WTC11 (cell line): Measurements from ENCODE around the gene SNCA. TPM values are rescaled to one million over a fixed set of nuclear protein-coding genes. Genes with fewer than 3 reads are reported as not detected.

Source experiments
- ATAC-seq: fragments of 200-7000 bp; cut with Tn5 transposase; 2 replicates; pipeline ENCODE4 v1.10.0; 2021; ENCODE audit warnings: mild to moderate bottlenecking, moderate library complexity
- CTCF ChIA-PET: fragments of 300-600 bp; sonication (Branson Sonifier 250); formaldehyde crosslinking; loops from one replicate; lab custom pipeline; 2021; ENCODE audit warnings: antibody characterized with exemption; lab: Charles Lee
- POLR2A ChIA-PET: fragments of 350-600 bp; sonication (Branson Sonifier 250); formaldehyde crosslinking; loops from one replicate; lab custom pipeline; 2021; ENCODE audit warnings: antibody characterized with exemption; lab: Charles Lee
- DNase-seq: peaks from one replicate; pipeline ENCODE4 v3.0.0; 2021; ENCODE audit warnings: low spot score
- H3K27ac Mint-ChIP-seq: 2 replicates; pipeline ENCODE4 v1.8.0; 2021; ENCODE audit warnings: mixed read lengths
- H3K27me3 Mint-ChIP-seq: 2 replicates; pipeline ENCODE4 v1.8.0; 2021; ENCODE audit warnings: low read depth, mild to moderate bottlenecking, moderate library complexity, mixed read lengths
- H3K36me3 Mint-ChIP-seq: 2 replicates; pipeline ENCODE4 v1.8.0; 2021; ENCODE audit warnings: mixed read lengths
- H3K4me1 Mint-ChIP-seq: 2 replicates; pipeline ENCODE4 v1.8.0; 2022; ENCODE audit warnings: mixed read lengths
- H3K4me3 Mint-ChIP-seq: 2 replicates; pipeline ENCODE4 v1.8.0; 2021; ENCODE audit warnings: mild to moderate bottlenecking, moderate library complexity, mixed read lengths
- H3K9me3 Mint-ChIP-seq: 2 replicates; pipeline ENCODE4 v1.8.0; 2021; ENCODE audit warnings: mixed read lengths
- CREM ChIP-seq: sonication (generic); formaldehyde crosslinking; IDR thresholded peaks from 2 replicates; pipeline ENCODE4 v1.8.1; 2022; ENCODE audit warnings: mild to moderate bottlenecking, missing genetic modification reagents, moderate library complexity
- ELF4 ChIP-seq: sonication (generic); formaldehyde crosslinking; IDR thresholded peaks from 2 replicates; pipeline ENCODE4 v1.8.1; 2022; ENCODE audit warnings: low read depth, mild to moderate bottlenecking, moderate library complexity, missing genetic modification reagents
- FOXJ3 ChIP-seq: sonication (generic); formaldehyde crosslinking; IDR thresholded peaks from 2 replicates; pipeline ENCODE4 v1.9.0; 2021; ENCODE audit warnings: missing genetic modification reagents, mild to moderate bottlenecking, borderline replicate concordance
- KAT7 ChIP-seq: sonication (generic); formaldehyde crosslinking; IDR thresholded peaks from 2 replicates; pipeline ENCODE4 v1.8.1; 2023; ENCODE audit warnings: missing genetic modification reagents, mild to moderate bottlenecking, borderline replicate concordance
- MXD4 ChIP-seq: fragments of 250-450 bp; sonication (Bioruptor Pico); IDR thresholded peaks from 2 replicates; pipeline ENCODE4 v1.8.0; 2021; ENCODE audit warnings: mild to moderate bottlenecking, moderate library complexity, borderline replicate concordance
- NFYB ChIP-seq: sonication (generic); formaldehyde crosslinking; conservative IDR thresholded peaks from 2 replicates; pipeline ENCODE4 v1.8.0; 2022; ENCODE audit warnings: low read depth, missing genetic modification reagents
- NR2C2 ChIP-seq: sonication (generic); formaldehyde crosslinking; IDR thresholded peaks from 2 replicates; pipeline ENCODE4 v1.8.0; 2022; ENCODE audit warnings: mild to moderate bottlenecking, missing genetic modification reagents
- SMAD4 ChIP-seq: sonication (generic); formaldehyde crosslinking; IDR thresholded peaks from 2 replicates; pipeline ENCODE4 v1.8.0; 2022; ENCODE audit warnings: mild to moderate bottlenecking, missing genetic modification reagents
- STAT6 ChIP-seq: sonication (generic); formaldehyde crosslinking; conservative IDR thresholded peaks from 2 replicates; pipeline ENCODE4 v1.8.1; 2023; ENCODE audit warnings: mild to moderate bottlenecking, low read depth, missing genetic modification reagents, moderate library complexity
- TCF7 ChIP-seq: sonication (generic); formaldehyde crosslinking; IDR thresholded peaks from 2 replicates; pipeline ENCODE4 v1.8.0; 2022; ENCODE audit warnings: mild to moderate bottlenecking, low read depth, missing genetic modification reagents, moderate library complexity
- TEAD1 ChIP-seq: sonication (generic); formaldehyde crosslinking; IDR thresholded peaks from 2 replicates; pipeline ENCODE4 v1.8.0; 2022; ENCODE audit warnings: mild to moderate bottlenecking, missing genetic modification reagents
- ZMAT4 ChIP-seq: fragments of 250-450 bp; sonication (Bioruptor Pico); IDR thresholded peaks from 2 replicates; pipeline ENCODE4 v1.9.0; 2021; ENCODE audit warnings: mild to moderate bottlenecking
- ZNF219 ChIP-seq: sonication (generic); formaldehyde crosslinking; IDR thresholded peaks from 2 replicates; pipeline ENCODE4 v1.8.0; 2023; ENCODE audit warnings: missing genetic modification reagents, mild to moderate bottlenecking, borderline replicate concordance
- ZNF416 ChIP-seq: fragments of 250-450 bp; sonication (Bioruptor Pico); IDR thresholded peaks from 2 replicates; pipeline ENCODE4 v1.9.0; 2021; ENCODE audit warnings: mild to moderate bottlenecking, inconsistent platforms
- ZNF423 ChIP-seq: fragments of 250-450 bp; sonication (Bioruptor Pico); IDR thresholded peaks from 2 replicates; pipeline ENCODE4 v2.1.2; 2022; ENCODE audit warnings: mild to moderate bottlenecking, moderate library complexity
- ZNF671 ChIP-seq: fragments of 250-450 bp; sonication (Bioruptor Pico); IDR thresholded peaks from 2 replicates; pipeline ENCODE4 v1.8.0; 2021; ENCODE audit warnings: mild to moderate bottlenecking
- total RNA-seq: library from RNA; stranded (reverse); gene quantifications from 3 replicates; pipeline ENCODE4 v1.2.3, GENCODE V29; 2021
- TF ChIP-seq, protein P1 (sequence below): sonication (generic); formaldehyde crosslinking; IDR thresholded peaks from 2 replicates; pipeline ENCODE4 v1.8.0; 2022; ENCODE audit warnings: mild to moderate bottlenecking, missing genetic modification reagents
- TF ChIP-seq, protein P2 (sequence below): sonication (generic); formaldehyde crosslinking; IDR thresholded peaks from 2 replicates; pipeline ENCODE4 v1.8.0; 2023; ENCODE audit warnings: missing genetic modification reagents
- TF ChIP-seq, protein P3 (sequence below): sonication (generic); formaldehyde crosslinking; IDR thresholded peaks from 2 replicates; pipeline ENCODE4 v1.8.0; 2022; ENCODE audit warnings: mild to moderate bottlenecking, missing genetic modification reagents
- TF ChIP-seq, protein P4 (sequence below): sonication (generic); formaldehyde crosslinking; IDR thresholded peaks from 2 replicates; pipeline ENCODE4 v1.8.1; 2023; ENCODE audit warnings: mild to moderate bottlenecking, missing genetic modification reagents

The SNCA gene
- total RNA-seq, 1 experiment from 2014 or later = 15.0 TPM

- TF ChIP-seq, protein P1, sequence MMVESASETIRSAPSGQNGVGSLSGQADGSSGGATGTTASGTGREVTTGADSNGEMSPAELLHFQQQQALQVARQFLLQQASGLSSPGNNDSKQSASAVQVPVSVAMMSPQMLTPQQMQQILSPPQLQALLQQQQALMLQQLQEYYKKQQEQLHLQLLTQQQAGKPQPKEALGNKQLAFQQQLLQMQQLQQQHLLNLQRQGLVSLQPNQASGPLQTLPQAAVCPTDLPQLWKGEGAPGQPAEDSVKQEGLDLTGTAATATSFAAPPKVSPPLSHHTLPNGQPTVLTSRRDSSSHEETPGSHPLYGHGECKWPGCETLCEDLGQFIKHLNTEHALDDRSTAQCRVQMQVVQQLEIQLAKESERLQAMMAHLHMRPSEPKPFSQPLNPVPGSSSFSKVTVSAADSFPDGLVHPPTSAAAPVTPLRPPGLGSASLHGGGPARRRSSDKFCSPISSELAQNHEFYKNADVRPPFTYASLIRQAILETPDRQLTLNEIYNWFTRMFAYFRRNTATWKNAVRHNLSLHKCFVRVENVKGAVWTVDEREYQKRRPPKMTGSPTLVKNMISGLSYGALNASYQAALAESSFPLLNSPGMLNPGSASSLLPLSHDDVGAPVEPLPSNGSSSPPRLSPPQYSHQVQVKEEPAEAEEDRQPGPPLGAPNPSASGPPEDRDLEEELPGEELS (CRISPR knock-in tag) = no peak
- TF ChIP-seq STAT6 (CRISPR knock-in tag) = no peak
- TF ChIP-seq, protein P2, sequence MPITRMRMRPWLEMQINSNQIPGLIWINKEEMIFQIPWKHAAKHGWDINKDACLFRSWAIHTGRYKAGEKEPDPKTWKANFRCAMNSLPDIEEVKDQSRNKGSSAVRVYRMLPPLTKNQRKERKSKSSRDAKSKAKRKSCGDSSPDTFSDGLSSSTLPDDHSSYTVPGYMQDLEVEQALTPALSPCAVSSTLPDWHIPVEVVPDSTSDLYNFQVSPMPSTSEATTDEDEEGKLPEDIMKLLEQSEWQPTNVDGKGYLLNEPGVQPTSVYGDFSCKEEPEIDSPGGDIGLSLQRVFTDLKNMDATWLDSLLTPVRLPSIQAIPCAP (CRISPR knock-in tag) = no peak
- no peak for TF ChIP-seq ZNF671 (CRISPR knock-in tag)
- TF ChIP-seq KAT7 (CRISPR knock-in tag) = peak; percentile 75; the same call in 1 of the 2 replicates
- TF ChIP-seq ZNF416 = no peak
- no peak for TF ChIP-seq ZMAT4 (CRISPR knock-in tag)
- TF ChIP-seq, protein P3, sequence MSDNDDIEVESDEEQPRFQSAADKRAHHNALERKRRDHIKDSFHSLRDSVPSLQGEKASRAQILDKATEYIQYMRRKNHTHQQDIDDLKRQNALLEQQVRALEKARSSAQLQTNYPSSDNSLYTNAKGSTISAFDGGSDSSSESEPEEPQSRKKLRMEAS (CRISPR knock-in tag) = peak; percentile 69; the same call in 1 of the 2 replicates
- TF ChIP-seq NR2C2 (CRISPR knock-in tag) = no peak
- TF ChIP-seq ELF4 (CRISPR knock-in tag) = peak; percentile 35; the same call in 1 of the 2 replicates
- no peak for TF ChIP-seq TEAD1 (CRISPR knock-in tag)
- TF ChIP-seq, all 79 proteins: peak for 13
Observed at GRCh38 chr4:89836897-89837384, at the start of gene SNCA (continued).

DNA sequence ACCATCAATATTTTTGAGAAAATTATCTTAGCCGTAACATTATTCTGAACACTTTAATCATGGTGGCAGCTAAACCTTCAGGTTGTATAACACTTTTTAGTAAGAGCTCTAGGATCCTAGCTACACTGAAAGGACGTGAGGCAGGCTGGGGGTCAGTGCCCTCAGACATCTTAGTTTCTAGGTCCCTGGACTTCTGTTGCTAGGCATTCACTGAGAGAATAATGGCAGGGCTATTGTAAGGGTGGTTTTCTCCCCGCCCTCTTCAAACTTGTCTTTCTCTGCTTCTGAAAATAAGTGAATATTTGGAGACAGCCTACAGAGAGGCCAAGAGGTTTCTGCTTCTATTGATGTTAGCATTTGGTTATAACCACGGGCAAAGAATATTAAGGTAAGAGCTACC, 42.3 kb upstream of the SNCA start:
- ATAC-seq (no peak), DNase-seq (no peak)
- Mint-ChIP-seq H3K27ac (no peak overlapping the region), H3K36me3 (no peaks in the 10 kb centered on the region), H3K27me3 (no peaks in the 10 kb centered on the region), H3K9me3 (no peaks in the 10 kb centered on the region), H3K4me1 (no peaks in the 10 kb centered on the region), H3K4me3 (no peak overlapping the region)
- CTCF ChIA-PET = interaction anchor here (1.3 kb wide), 2 partner anchors 10 to 321 kb away, joined by 3 read pairs; no protein-coding TSS in a partner anchor
- POLR2A ChIA-PET = no interaction called here
- TF ChIP-seq ZNF423 (CRISPR knock-in tag) (no peak), NR2C2 (CRISPR knock-in tag) (no peak), ZNF219 (CRISPR knock-in tag) (no peak), TCF7 (CRISPR knock-in tag) (no peak), CREM (CRISPR knock-in tag) (no peak), TEAD1 (CRISPR knock-in tag) (no peak), NFYB (CRISPR knock-in tag) (no peak), SMAD4 (CRISPR knock-in tag) (no peak), STAT6 (CRISPR knock-in tag) (no peak), MXD4 (CRISPR knock-in tag) (no peak), ZNF416 (no peak), FOXJ3 (CRISPR knock-in tag) (no peak), ZMAT4 (CRISPR knock-in tag) (no peak)
- TF ChIP-seq, protein P4, sequence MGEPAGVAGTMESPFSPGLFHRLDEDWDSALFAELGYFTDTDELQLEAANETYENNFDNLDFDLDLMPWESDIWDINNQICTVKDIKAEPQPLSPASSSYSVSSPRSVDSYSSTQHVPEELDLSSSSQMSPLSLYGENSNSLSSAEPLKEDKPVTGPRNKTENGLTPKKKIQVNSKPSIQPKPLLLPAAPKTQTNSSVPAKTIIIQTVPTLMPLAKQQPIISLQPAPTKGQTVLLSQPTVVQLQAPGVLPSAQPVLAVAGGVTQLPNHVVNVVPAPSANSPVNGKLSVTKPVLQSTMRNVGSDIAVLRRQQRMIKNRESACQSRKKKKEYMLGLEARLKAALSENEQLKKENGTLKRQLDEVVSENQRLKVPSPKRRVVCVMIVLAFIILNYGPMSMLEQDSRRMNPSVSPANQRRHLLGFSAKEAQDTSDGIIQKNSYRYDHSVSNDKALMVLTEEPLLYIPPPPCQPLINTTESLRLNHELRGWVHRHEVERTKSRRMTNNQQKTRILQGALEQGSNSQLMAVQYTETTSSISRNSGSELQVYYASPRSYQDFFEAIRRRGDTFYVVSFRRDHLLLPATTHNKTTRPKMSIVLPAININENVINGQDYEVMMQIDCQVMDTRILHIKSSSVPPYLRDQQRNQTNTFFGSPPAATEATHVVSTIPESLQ (CRISPR knock-in tag) = no peak
- TF ChIP-seq, protein P1 (CRISPR knock-in tag) = no peak
